ENCODE data around the gene TXNIP. TPM values are rescaled to one million over a fixed set of nuclear protein-coding genes. Genes with fewer than 3 reads are reported as not detected.

The TXNIP gene
- total RNA-seq, 1 experiment from 2014 or later, result 2.5 TPM

DNA sequence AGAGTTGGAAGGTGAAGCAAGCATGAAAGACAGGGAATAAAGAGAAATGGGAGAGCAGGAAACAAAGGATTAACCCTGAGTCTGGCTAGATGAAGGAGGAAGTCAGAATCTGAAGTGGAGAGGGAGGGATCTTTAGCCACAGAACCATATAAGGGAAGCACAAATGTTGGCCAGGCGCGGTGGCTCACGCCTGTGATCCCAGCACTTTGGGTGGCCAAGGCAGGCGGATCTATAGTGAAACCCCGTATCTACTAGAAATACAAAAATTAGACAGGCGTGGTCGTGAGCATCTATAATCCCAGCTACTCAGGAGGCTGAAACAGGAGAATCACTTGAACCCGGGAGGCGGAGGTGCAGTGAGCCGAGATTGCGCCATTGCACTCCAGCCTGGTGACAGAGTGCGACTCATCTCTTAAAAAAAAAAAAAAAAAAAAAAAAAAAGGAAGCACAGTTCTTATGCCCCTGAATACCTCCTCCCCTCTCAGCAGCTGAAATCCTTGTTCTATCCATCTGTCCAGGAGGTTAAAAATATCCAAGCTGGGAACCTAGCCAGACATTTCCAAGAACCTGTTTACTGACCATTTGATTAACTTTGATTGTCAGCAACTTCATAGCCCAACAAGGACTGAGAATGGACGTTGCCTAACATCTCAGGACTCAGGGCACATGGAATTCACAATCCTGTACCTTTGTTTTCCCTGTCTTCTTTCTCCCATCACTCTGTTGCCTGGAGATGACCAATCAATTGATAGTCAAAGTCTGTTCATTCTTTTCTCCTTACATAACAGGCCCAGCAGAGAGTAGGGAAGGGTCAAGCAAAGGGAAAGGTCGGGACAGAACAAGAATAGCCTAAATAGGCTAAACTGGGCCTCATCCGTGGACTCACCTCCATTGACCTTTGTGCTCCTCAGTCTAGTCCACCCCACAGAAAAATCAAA, 10.6 kb downstream of the TXNIP start:
- H3K4me1 ChIP-seq (ENCODE audit: control insufficient read depth in 1 of 2, insufficient read depth in 2 of 2, low read length in 2 of 2), result peaks cover 18 to 37% of the 10 kb centered on the region in 2 experiments

More for the DNA sequence above, 10.6 kb downstream of the TXNIP start:
- peak; percentile 33 for DNase-seq (ENCODE audit: low read depth, low spot score)
- 0 out of 2 replicates have a peak overlapping the region, but pooled peaks have one; percentile 1 for H3K9ac ChIP-seq (ENCODE audit: low read length)
- ATAC-seq, result peak; percentile 70
- peak overlapping the region; percentile 20 for H3K27ac ChIP-seq (ENCODE audit: low read depth, low read length)
- TF ChIP-seq EZH2phosphoT487 (IDR thresholded peaks at IDR 0.05; ENCODE audit: borderline replicate concordance), result no peak
- TF ChIP-seq, protein P1, sequence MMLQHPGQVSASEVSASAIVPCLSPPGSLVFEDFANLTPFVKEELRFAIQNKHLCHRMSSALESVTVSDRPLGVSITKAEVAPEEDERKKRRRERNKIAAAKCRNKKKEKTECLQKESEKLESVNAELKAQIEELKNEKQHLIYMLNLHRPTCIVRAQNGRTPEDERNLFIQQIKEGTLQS (IDR thresholded peaks at IDR 0.05), result no peak
- no peak for TF ChIP-seq REST (IDR thresholded peaks at IDR 0.05; ENCODE audit: low read depth)
- no peak for TF ChIP-seq YY1 (IDR thresholded peaks at IDR 0.05; ENCODE audit: extremely low read depth, insufficient replicate concordance, low read depth, low read length)
- TF ChIP-seq, protein P2, sequence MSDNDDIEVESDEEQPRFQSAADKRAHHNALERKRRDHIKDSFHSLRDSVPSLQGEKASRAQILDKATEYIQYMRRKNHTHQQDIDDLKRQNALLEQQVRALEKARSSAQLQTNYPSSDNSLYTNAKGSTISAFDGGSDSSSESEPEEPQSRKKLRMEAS (IDR thresholded peaks at IDR 0.05), result no peak
- TF ChIP-seq JUND (IDR thresholded peaks at IDR 0.05), result peak; percentile 51; the same call in 1 of the 2 replicates
- peak; percentile 29; the same call in 1 of the 2 replicates for TF ChIP-seq POLR2AphosphoS5 (IDR thresholded peaks at IDR 0.05; ENCODE audit: low read depth, low read length)
- no peak for TF ChIP-seq TCF7L2 (IDR thresholded peaks at IDR 0.05; ENCODE audit: borderline replicate concordance, extremely low read depth, insufficient read depth, insufficient read length)
- no peak for TF ChIP-seq ZNF274 (IDR thresholded peaks at IDR 0.05; ENCODE audit: low read depth, low read length)
- TF ChIP-seq FOSL1 (IDR thresholded peaks at IDR 0.05; ENCODE audit: low read depth), result peak; percentile 69
- TF ChIP-seq RAD21 (IDR thresholded peaks at IDR 0.05; ENCODE audit: low read depth), result no peak
- peak; percentile 91 for TF ChIP-seq SRF (IDR thresholded peaks at IDR 0.05; ENCODE audit: low read depth)
- peak; percentile 58; the same call in 1 of the 2 replicates for TF ChIP-seq SP1 (IDR thresholded peaks at IDR 0.05; ENCODE audit: low read depth)
- TF ChIP-seq, protein P3, sequence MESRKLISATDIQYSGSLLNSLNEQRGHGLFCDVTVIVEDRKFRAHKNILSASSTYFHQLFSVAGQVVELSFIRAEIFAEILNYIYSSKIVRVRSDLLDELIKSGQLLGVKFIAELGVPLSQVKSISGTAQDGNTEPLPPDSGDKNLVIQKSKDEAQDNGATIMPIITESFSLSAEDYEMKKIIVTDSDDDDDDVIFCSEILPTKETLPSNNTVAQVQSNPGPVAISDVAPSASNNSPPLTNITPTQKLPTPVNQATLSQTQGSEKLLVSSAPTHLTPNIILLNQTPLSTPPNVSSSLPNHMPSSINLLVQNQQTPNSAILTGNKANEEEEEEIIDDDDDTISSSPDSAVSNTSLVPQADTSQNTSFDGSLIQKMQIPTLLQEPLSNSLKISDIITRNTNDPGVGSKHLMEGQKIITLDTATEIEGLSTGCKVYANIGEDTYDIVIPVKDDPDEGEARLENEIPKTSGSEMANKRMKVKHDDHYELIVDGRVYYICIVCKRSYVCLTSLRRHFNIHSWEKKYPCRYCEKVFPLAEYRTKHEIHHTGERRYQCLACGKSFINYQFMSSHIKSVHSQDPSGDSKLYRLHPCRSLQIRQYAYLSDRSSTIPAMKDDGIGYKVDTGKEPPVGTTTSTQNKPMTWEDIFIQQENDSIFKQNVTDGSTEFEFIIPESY (IDR thresholded peaks at IDR 0.05; ENCODE audit: extremely low read depth, insufficient replicate concordance, low read length), result no peak
- peak; percentile 44; the same call in 1 of the 2 replicates for TF ChIP-seq CBX3 (IDR thresholded peaks at IDR 0.05; ENCODE audit: low read depth)
- no peak for TF ChIP-seq SIN3A (IDR thresholded peaks at IDR 0.05; ENCODE audit: low read depth)
- TF ChIP-seq EZH2 (IDR thresholded peaks at IDR 0.05), result no peak
- peak; percentile 94 for TF ChIP-seq CEBPB (IDR thresholded peaks at IDR 0.05; ENCODE audit: low read depth)
- no peak for TF ChIP-seq POLR2A (IDR thresholded peaks at IDR 0.05; ENCODE audit: borderline replicate concordance, extremely low read depth, insufficient read depth, insufficient read length)
- no peak for TF ChIP-seq EGR1 (IDR thresholded peaks at IDR 0.05; ENCODE audit: low read depth)
- intact Hi-C loops (cut with micrococcal nuclease), result no loop called here
- H3K9me2 ChIP-seq (ENCODE audit: insufficient read depth), result no peaks in the 10 kb centered on the region
- H3K27me3 ChIP-seq (ENCODE audit: insufficient read depth, low read length), result no peaks in the 10 kb centered on the region
- ChIA-PET RAD21 (ENCODE audit: low non-redundant PET in 1 of 2, low total read pairs in 2 of 2, uncharacterized antibody in 2 of 2, unreplicated experiment in 2 of 2) (no interaction called here), CTCF (interaction anchor here (1.6 kb wide), 1 partner anchor 8 kb away, joined by 5 read pairs; no protein-coding TSS in a partner anchor), POLR2A (interaction anchor here (1.2 kb wide), 1 partner anchor 21 kb away, joined by 3 read pairs; the partner anchor contains the start of genes ANKRD34A and POLR3GL)
- H3K79me2 ChIP-seq (ENCODE audit: insufficient read depth, low read length), result no peaks in the 10 kb centered on the region
- no peaks in the 10 kb centered on the region for H3K36me3 ChIP-seq (ENCODE audit: control insufficient read depth in 1 of 2, insufficient read depth in 2 of 2, low read length in 2 of 2)
- H4K20me1 ChIP-seq (ENCODE audit: insufficient read depth), result no peaks in the 10 kb centered on the region
- no TSS peak for BruUV-seq (replicated peaks)
- peak overlapping the region; percentile 65 for H3K4me2 ChIP-seq (ENCODE audit: low read length)
- H2AFZ ChIP-seq (ENCODE audit: low read depth, low read length, poor library complexity, severe bottlenecking), result peak overlapping the region; percentile 86
- no peaks in the 10 kb centered on the region for H3K9me3 ChIP-seq (ENCODE audit: control insufficient read depth in 1 of 2, insufficient read depth in 1 of 2, low read depth in 1 of 2, low read length in 2 of 2)
- no peak overlapping the region for H3K4me3 ChIP-seq (replicated peaks in 1 of 2; ENCODE audit: low read depth in 1 of 2, low read length in 2 of 2)
